Thyroid gland (tissue), 4 donors: Measurements from ENCODE around the gene PIGM.

Experiments used
- CTCF ChIP-seq, 6 experiments: fragments of 200-600 bp in 3 of 6; fragments of 450-650 bp in 3 of 6; sonication (generic) in 3 of 6; IDR thresholded peaks; one replicate each; pipeline ENCODE4 v1.5.1; 2016 to 2019; ENCODE audit warnings: antibody characterized with exemption in 6 of 6, mild to moderate bottlenecking in 2 of 6, inconsistent platforms in 1 of 6, moderate library complexity in 1 of 6
- POLR2A ChIP-seq, 2 donors: fragments of 450-650 bp; IDR thresholded peaks; one replicate each; pipeline ENCODE4 v1.6.1; 2017; ENCODE audit warnings: antibody characterized with exemption in 2 of 2, mild to moderate bottlenecking in 2 of 2, moderate library complexity in 1 of 2

GRCh38 chr1:160040476-160040875, 8.7 kb upstream of the PIGM start:
- TF ChIP-seq CTCF (IDR thresholded peaks at IDR 0.05): no peak
- TF ChIP-seq POLR2A (IDR thresholded peaks at IDR 0.05): no peak
